SHP77 (cell line): ENCODE results near the gene DCDC2.
"Not testable (repeated sequence)": the region's sequence is repeated elsewhere in the genome, so short reads cannot be mapped to it uniquely, and the experiment has no call there.

Experiments
- DNase-seq, 2 experiments: peaks; one replicate each; lab custom pipeline; 2025; lab: John Stamatoyannopoulos, UW

Gene DCDC2

GRCh38 chr6:24147511-24148153 lies 210.2 kb downstream of the DCDC2 start:
- no peak for DNase-seq

DNA sequence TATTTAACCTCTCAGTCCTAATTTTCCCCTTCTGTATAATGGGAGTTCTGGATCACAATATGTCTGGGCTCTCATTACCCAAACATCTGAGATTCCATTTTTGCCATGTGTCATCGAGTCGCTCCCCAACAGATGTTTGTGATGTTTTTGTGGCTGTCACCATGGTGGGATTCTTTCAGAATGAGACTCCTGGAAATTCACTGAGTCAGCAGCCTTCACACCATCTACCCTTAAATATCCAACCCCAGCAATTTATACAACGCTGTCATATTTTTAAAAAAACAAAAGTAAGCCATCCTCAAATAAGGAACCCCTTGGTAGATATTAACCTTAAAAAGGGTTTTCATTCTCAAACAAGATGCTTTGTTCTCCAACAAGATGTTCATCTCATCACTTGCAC lies 211.0 kb downstream of the DCDC2 start:
- DNase-seq, result no peak

DNA sequence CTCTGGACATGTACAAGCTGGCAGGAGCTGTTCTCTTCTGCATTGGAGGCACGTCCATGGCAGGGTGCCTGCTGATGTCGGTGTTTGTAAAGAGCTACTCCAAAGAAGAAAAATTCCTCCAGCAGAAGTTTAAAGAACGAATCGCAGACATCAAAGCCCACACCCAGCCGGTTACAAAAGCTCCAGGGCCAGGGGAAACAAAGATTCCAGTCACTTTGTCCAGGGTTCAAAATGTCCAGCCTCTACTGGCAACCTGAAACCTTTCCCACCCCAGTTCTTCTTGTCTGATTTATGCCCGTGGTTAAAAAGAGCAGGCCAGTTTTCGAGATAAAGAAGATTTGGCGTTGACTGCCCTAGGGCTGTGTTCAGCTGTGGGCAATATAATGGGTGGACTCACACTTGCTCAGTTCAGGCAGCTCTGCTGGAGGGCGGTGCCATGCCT lies 212.1 kb downstream of the DCDC2 start:
- DNase-seq, result no peak

DNA sequence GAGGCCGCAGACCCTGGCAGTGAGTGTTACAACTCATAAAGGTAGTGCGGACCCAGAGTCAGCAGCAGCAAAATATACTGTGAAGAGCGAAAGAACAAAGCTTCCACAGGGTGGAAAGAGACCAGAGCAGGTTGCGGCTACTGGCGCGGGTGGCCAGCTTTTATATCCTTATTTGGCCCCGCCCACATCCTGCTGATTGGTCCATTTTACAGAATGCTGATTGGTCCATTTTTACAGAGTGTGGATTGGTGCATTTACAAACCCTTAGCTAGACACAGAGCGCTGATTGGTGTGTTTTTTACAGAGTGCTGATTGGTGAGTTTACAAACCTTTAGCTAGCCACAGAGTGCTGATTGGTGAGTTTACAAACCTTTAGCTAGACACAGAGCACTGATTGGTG lies 215.1 kb downstream of the DCDC2 start:
- not testable (repeated sequence) for DNase-seq

GRCh38 chr6:24140591-24140990 lies 217.3 kb downstream of the DCDC2 start:
- DNase-seq, result no peak

- DNase-seq, result no peak
Observed at GRCh38 chr6:24139639-24140038, 218.2 kb downstream of the DCDC2 start.

DNA sequence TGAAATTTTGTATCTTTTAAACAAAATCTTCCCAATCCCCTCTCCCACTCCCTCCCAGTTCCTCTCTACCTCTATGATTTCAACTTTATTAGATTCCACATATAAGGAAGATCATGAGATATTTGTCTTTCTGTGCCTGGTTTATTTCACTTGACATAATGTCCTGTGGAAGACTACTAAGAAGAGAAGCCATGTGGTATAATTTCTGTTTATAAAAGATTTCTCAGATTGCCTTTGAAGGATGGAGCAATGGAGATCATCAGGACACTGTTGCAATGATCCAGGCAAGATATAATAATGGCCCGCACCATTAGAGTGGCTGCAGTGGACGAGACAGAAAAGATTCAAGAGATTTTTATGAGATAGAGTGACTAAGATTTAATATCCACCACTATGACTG lies 218.8 kb downstream of the DCDC2 start:
- DNase-seq, result no peak

GRCh38 chr6:24131751-24132150 lies 226.1 kb downstream of the DCDC2 start:
- DNase-seq, result no peak

GRCh38 chr6:24127316-24127715 lies 230.5 kb downstream of the DCDC2 start:
- DNase-seq, result no peak

- DNase-seq, result no peak
Observed at GRCh38 chr6:24126586-24127192, 231.2 kb downstream of the DCDC2 start.

DNA sequence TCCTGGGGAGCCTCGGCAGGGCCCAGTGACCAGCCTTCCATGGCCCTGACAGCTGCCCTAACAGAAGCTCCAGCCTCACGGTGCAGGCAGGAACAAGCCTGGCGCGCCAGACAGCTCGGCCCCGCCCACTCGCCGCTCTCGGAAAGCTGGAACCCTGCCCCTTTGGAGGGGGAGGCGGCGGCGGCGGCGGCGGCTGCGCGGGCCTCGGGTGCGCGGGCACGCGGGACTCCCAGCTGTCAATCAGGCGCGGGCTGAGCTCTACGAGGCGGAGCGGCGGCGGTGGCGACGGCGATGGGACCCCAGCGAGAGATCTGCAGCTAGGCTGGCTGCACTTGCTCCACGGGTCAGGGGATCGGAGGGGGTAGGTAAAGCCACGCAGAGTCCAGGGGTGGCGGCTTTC lies 231.9 kb downstream of the DCDC2 start, which contains the start of gene NRSN1:
Gene NRSN1 (plus strand): TSS at position 236 of the 400 bp plus-strand sequence. CDS start 8,113 bp downstream, outside the sequence.
- DNase-seq, result peak; percentile 74 to 77

DNA sequence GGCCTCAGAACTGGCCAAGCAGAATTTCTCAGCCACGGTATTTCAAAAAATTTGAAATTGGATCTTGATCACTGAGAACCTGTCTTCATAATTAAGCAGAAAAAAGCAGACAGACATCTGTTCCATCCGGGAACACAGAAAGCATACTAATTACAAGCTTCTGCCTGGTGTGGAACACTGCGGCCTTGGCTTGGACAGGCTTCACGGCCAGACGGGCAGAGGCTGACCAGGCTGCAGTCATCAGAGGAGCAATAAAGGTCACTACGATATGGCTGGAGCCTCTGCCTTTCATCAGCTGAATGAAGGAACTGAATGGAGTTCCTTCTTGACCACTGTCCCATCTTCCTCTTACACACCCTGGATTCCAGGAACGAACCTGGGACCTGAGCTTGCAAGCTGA lies 235.7 kb downstream of the DCDC2 start:
- no peak for DNase-seq
